H1 (cell line): ENCODE data around the gene RAD51B. TPM values are rescaled to one million over a fixed set of nuclear protein-coding genes. Genes with fewer than 3 reads are reported as not detected.

Source experiments
- CTCF ChIA-PET: fragments of 300-600 bp; sonication (Branson Sonifier 250); formaldehyde crosslinking; loops from one replicate; lab custom pipeline; 2021; ENCODE audit not compliant: partially characterized antibody; lab: Charles Lee
- POLR2A ChIA-PET: fragments of 300-600 bp; sonication (Branson Sonifier 250); formaldehyde crosslinking; loops from one replicate; lab custom pipeline; 2021; ENCODE audit warnings: inconsistent platforms; ENCODE audit not compliant: partially characterized antibody; lab: Charles Lee
- DNase-seq, 2 experiments: peaks; one replicate each; pipeline versions ENCODE4 v3.0.0 to v3.0.0-alpha.2; 2010 to 2022; ENCODE audit warnings: low spot score in 2 of 2, low read depth in 1 of 2, mixed read lengths in 1 of 2
- FAIRE-seq: peaks from 2 replicates; lab custom pipeline; 2011; peaks lifted over from hg19 to GRCh38; lab: Jason Lieb, UNC
- H2AFZ ChIP-seq: 2 replicates; pipeline ENCODE4 v1.8.1; 2012; ENCODE audit warnings: low read length, inconsistent platforms
- H2AK5ac ChIP-seq: 2 replicates; pipeline ENCODE4 v1.6.1; 2013; ENCODE audit warnings: low read depth, low read length
- H2BK120ac ChIP-seq: replicated peaks from 2 replicates; pipeline ENCODE3; 2013; ENCODE audit warnings: low read depth, low read length, inconsistent platforms
- H2BK12ac ChIP-seq: 2 replicates; pipeline ENCODE4 v1.6.1; 2013; ENCODE audit warnings: low read depth, low read length
- H2BK15ac ChIP-seq: 2 replicates; pipeline ENCODE4 v1.6.1; 2013; ENCODE audit warnings: low read length
- H2BK20ac ChIP-seq: 2 replicates; pipeline ENCODE4 v1.6.1; 2013; ENCODE audit warnings: low read length
- H2BK5ac ChIP-seq: 2 replicates; pipeline ENCODE4 v1.6.1; 2013; ENCODE audit warnings: low read depth, low read length
- H3K14ac ChIP-seq: 2 replicates; pipeline ENCODE4 v1.6.1; 2013; ENCODE audit warnings: inconsistent platforms; ENCODE audit not compliant: insufficient read length
- H3K18ac ChIP-seq: 2 replicates; pipeline ENCODE4 v1.6.1; 2013; ENCODE audit warnings: low read length; ENCODE audit errors: extremely low read depth
- H3K23ac ChIP-seq: 2 replicates; pipeline ENCODE4 v1.6.1; 2013; ENCODE audit warnings: inconsistent platforms; ENCODE audit not compliant: insufficient read length
- H3K23me2 ChIP-seq: 2 replicates; pipeline ENCODE4 v1.6.1; 2013; ENCODE audit warnings: low read depth, low read length
- H3K27ac ChIP-seq: 2 replicates; pipeline ENCODE4 v1.6.1; 2011; ENCODE audit warnings: low read depth, low read length, inconsistent platforms
- H3K27me3 ChIP-seq, 4 experiments: replicated peaks in 1 of 4; 1 replicate in 1 of 4; 2 replicates in 3 of 4; pipeline versions ENCODE4 v1.6.1 to v1.8.1; 2011 to 2013; ENCODE audit warnings: low read length in 3 of 4, mild to moderate bottlenecking in 3 of 4, inconsistent platforms in 2 of 4, mixed read lengths in 2 of 4, moderate library complexity in 1 of 4; ENCODE audit not compliant: control insufficient read depth in 3 of 4, insufficient read depth in 3 of 4; ENCODE audit errors: extremely low read depth in 1 of 4
- H3K36me3 ChIP-seq, 4 experiments: 2 replicates each; pipeline versions ENCODE4 v1.6.1 to v1.8.1; 2011 to 2013; ENCODE audit warnings: mild to moderate bottlenecking in 4 of 4, low read length in 3 of 4, moderate library complexity in 2 of 4, control low read depth in 1 of 4, inconsistent platforms in 1 of 4; ENCODE audit not compliant: insufficient read depth in 4 of 4, control insufficient read depth in 2 of 4
- H3K4ac ChIP-seq: replicated peaks from 2 replicates; pipeline ENCODE3; 2013; ENCODE audit warnings: low read length, low read depth, mixed read lengths, inconsistent platforms; ENCODE audit not compliant: insufficient read length
- H3K4me1 ChIP-seq, 4 experiments: replicated peaks in 1 of 4; 1 replicate in 1 of 4; 2 replicates in 3 of 4; pipeline versions ENCODE4 v1.6.1 to v1.8.1; 2011 to 2013; ENCODE audit warnings: low read length in 3 of 4, inconsistent platforms in 2 of 4, mixed read lengths in 1 of 4; ENCODE audit not compliant: insufficient read depth in 4 of 4, control insufficient read depth in 3 of 4
- H3K4me2 ChIP-seq, 2 experiments: 2 replicates each; pipeline versions ENCODE4 v1.6.1 to v1.8.1; 2011 to 2013; ENCODE audit warnings: low read depth in 2 of 2, low read length in 2 of 2, control low read depth in 1 of 2, inconsistent platforms in 1 of 2, mild to moderate bottlenecking in 1 of 2; ENCODE audit not compliant: insufficient read depth in 1 of 2
- H3K4me3 ChIP-seq, 4 experiments: fragments of 200-600, 300-600 bp in 1 of 4; sonication (generic), shearing (Covaris generic), sonication (Bioruptor Twin) in 1 of 4; 2 replicates each; pipeline versions ENCODE4 v1.5.1 to v1.8.1; 2011 to 2016; ENCODE audit warnings: low read length in 4 of 4, low read depth in 3 of 4, control low read depth in 2 of 4, inconsistent platforms in 2 of 4, mild to moderate bottlenecking in 2 of 4, mixed read lengths in 1 of 4, moderate library complexity in 1 of 4; ENCODE audit not compliant: insufficient read depth in 2 of 4; ENCODE audit errors: extremely low read depth in 1 of 4
- H3K56ac ChIP-seq: replicated peaks from 2 replicates; pipeline ENCODE3; 2013; ENCODE audit warnings: low read depth, mild to moderate bottlenecking, mixed read lengths, low read length, inconsistent platforms; ENCODE audit not compliant: insufficient read length
- H3K79me1 ChIP-seq: 2 replicates; pipeline ENCODE4 v1.6.1; 2013; ENCODE audit warnings: low read depth, low read length, control low read depth
- H3K79me2 ChIP-seq, 2 experiments: 2 replicates each; pipeline versions ENCODE4 v1.6.1 to v1.8.1; 2012 to 2013; ENCODE audit warnings: low read length in 2 of 2, mild to moderate bottlenecking in 2 of 2, inconsistent platforms in 1 of 2; ENCODE audit not compliant: insufficient read depth in 2 of 2, control insufficient read depth in 1 of 2
- H3K9ac ChIP-seq, 4 experiments: replicated peaks in 1 of 4; 1 replicate in 1 of 4; 2 replicates in 3 of 4; pipeline versions ENCODE4 v1.6.1 to v1.8.1; 2011 to 2013; ENCODE audit warnings: low read depth in 3 of 4, low read length in 3 of 4, control low read depth in 2 of 4, mild to moderate bottlenecking in 2 of 4, moderate library complexity in 2 of 4, inconsistent platforms in 1 of 4; ENCODE audit errors: extremely low read depth in 1 of 4
- H3K9me3 ChIP-seq, 2 experiments: 2 replicates each; pipeline versions ENCODE4 v1.6.1 to v1.8.1; 2012 to 2013; ENCODE audit warnings: mild to moderate bottlenecking in 2 of 2, moderate library complexity in 2 of 2, control low read depth in 1 of 2, inconsistent platforms in 1 of 2, low read depth in 1 of 2, low read length in 1 of 2, mixed read lengths in 1 of 2; ENCODE audit not compliant: insufficient read depth in 2 of 2
- H4K20me1 ChIP-seq, 2 experiments: replicated peaks in 1 of 2; 2 replicates each; pipeline versions ENCODE3 to v1.8.1; 2011 to 2013; ENCODE audit warnings: inconsistent platforms in 2 of 2, low read length in 2 of 2, mild to moderate bottlenecking in 1 of 2; ENCODE audit not compliant: insufficient read depth in 2 of 2, control insufficient read depth in 1 of 2
- H4K5ac ChIP-seq: 2 replicates; pipeline ENCODE4 v1.6.1; 2013; ENCODE audit warnings: low read length, low read depth, mixed read lengths, inconsistent platforms; ENCODE audit not compliant: insufficient read length
- H4K8ac ChIP-seq: 2 replicates; pipeline ENCODE4 v1.8.0; 2013; ENCODE audit warnings: mild to moderate bottlenecking, moderate library complexity, low read length, inconsistent platforms; ENCODE audit not compliant: insufficient read depth; ENCODE audit errors: extremely low read depth
- H4K91ac ChIP-seq: replicated peaks from 2 replicates; pipeline ENCODE3; 2013; ENCODE audit warnings: low read length, mixed read lengths, inconsistent platforms; ENCODE audit not compliant: insufficient read length
- ATF2 ChIP-seq: IDR thresholded peaks from 2 replicates; pipeline ENCODE4 v1.6.1; 2012; ENCODE audit warnings: low read length, inconsistent platforms
- CHD2 ChIP-seq: IDR thresholded peaks from 2 replicates; pipeline ENCODE4 v1.6.1; 2012; ENCODE audit warnings: low read length, improper control_type of control experiment
- CTCF ChIP-seq, 3 experiments: IDR thresholded peaks; 1 replicate in 2 of 3; 2 replicates in 1 of 3; pipeline versions ENCODE4 v1.5.1 to v1.6.1; 2011; ENCODE audit warnings: low read length in 3 of 3, mild to moderate bottlenecking in 3 of 3, inconsistent platforms in 2 of 3, low read depth in 1 of 3, moderate library complexity in 1 of 3; ENCODE audit not compliant: insufficient read depth in 1 of 3; ENCODE audit errors: control extremely low read depth in 1 of 3
- GABPA ChIP-seq: IDR thresholded peaks from 2 replicates; pipeline ENCODE4 v1.6.1; 2011; ENCODE audit warnings: mild to moderate bottlenecking, low read length, moderate library complexity, borderline replicate concordance; ENCODE audit not compliant: insufficient read depth
- POLR2AphosphoS5 ChIP-seq: IDR thresholded peaks from 2 replicates; pipeline ENCODE4 v1.6.1; 2011; ENCODE audit warnings: low read depth, low read length
- RFX5 ChIP-seq: IDR thresholded peaks from 2 replicates; pipeline ENCODE4 v1.6.1; 2011; ENCODE audit warnings: low read depth, low read length, improper control_type of control experiment, borderline replicate concordance
- RNF2 ChIP-seq: fragments of 200-900, 300-1000 bp; sonication (generic); IDR thresholded peaks from 2 replicates; pipeline ENCODE4 v1.7.1; 2016; ENCODE audit warnings: borderline replicate concordance, low read depth, mild to moderate bottlenecking, antibody characterized with exemption, low read length; ENCODE audit not compliant: poor library complexity, severe bottlenecking; ENCODE audit errors: missing control alignments
- SRF ChIP-seq: IDR thresholded peaks from 2 replicates; pipeline ENCODE4 v1.6.1; 2011; ENCODE audit warnings: mild to moderate bottlenecking, low read depth, low read length, moderate library complexity
- TEAD4 ChIP-seq: IDR thresholded peaks from 2 replicates; pipeline ENCODE4 v1.6.1; 2012; ENCODE audit warnings: low read depth, low read length, inconsistent platforms, mixed read lengths
- WGBS, 2 experiments: shearing (Covaris generic) in 1 of 2; methylation state at CpG; one replicate each; pipeline versions ENCODE4 v1.1.6 to v1.1.7; 2013 to 2015; ENCODE audit warnings: low lambda C conversion rate in 2 of 2, mixed read lengths in 2 of 2, inconsistent platforms in 1 of 2, low coverage in 1 of 2, missing lambda C conversion rate in 1 of 2; ENCODE audit not compliant: insufficient replicate concordance in 2 of 2, insufficient coverage in 1 of 2, insufficient read length in 1 of 2; ENCODE audit errors: extremely low coverage in 1 of 2, missing lambda C conversion rate in 1 of 2; 5-methylcytosine and 5-hydroxymethylcytosine counted together
- polyA plus RNA-seq, 7 experiments: library from polyadenylated mRNA; depleted of rRNA in 3 of 7; stranded (reverse) in 5 of 7; unstranded in 2 of 7; fragments of >200 nt in 5 of 7; fragments of 200-250 nt in 2 of 7; gene quantifications; 1 replicate in 5 of 7; 2 replicates in 1 of 7; 4 replicates in 1 of 7; pipeline versions ENCODE4 v1.2.1 to v1.2.3, GENCODE V29; 2011 to 2013; ENCODE audit warnings: missing spikeins in 2 of 7, mixed read lengths in 2 of 7
- total RNA-seq: library from RNA; stranded (reverse); fragmentation: NEBNext Ultra II Directional; extraction: Animal tissue kit (Norgen Biotek cat#: 25700); gene quantifications from 2 replicates; pipeline ENCODE4 v1.2.1, GENCODE V29; 2021

Gene RAD51B
- total and polyA plus RNA-seq, 2 of the 8 experiments (the other 6 are each of a cell fraction or from before 2014, with no cell fraction given): 3.9 to 14.9 TPM

GRCh38 chr14:68397371-68397811 lies 577.8 kb downstream of the RAD51B start:
- no peaks in the 10 kb centered on the region for H3K27me3 ChIP-seq
- H3K9ac ChIP-seq: no peak overlapping the region
- H2BK120ac ChIP-seq: no peak overlapping the region
- H4K5ac ChIP-seq: no peak overlapping the region
- ChIA-PET CTCF (interaction anchor here (0.5 to 1.2 kb wide), 3 partner anchors 52 to 98 kb away, joined by 3 to 4 read pairs (median 3); no protein-coding TSS in a partner anchor), POLR2A (no interaction called here)
- no peak overlapping the region for H3K27ac ChIP-seq
- H3K56ac ChIP-seq: no peak overlapping the region
- H3K18ac ChIP-seq: no peak overlapping the region
- no peak overlapping the region for H2AFZ ChIP-seq
- H3K23me2 ChIP-seq: no peaks in the 10 kb centered on the region; the same call in 1 of the 2 replicates
- no peak overlapping the region for H3K4me3 ChIP-seq
- DNase-seq (no peak), FAIRE-seq (no peak)
- no peaks in the 10 kb centered on the region for H3K79me2 ChIP-seq
- no peak overlapping the region for H3K4me2 ChIP-seq
- H4K91ac ChIP-seq: peak overlapping the region; percentile 36
- no peaks in the 10 kb centered on the region for H3K9me3 ChIP-seq
- H4K20me1 ChIP-seq: no peaks in the 10 kb centered on the region
- no peak overlapping the region; the same call in 1 of the 2 replicates for H4K8ac ChIP-seq
- H3K4me1 ChIP-seq: peaks cover 3 to 10% (median 4%) of the 10 kb centered on the region in 4 experiments
- H2BK5ac ChIP-seq: no peak overlapping the region
- 0 out of 2 replicates have a peak overlapping the region, but pooled peaks have one; percentile 52 for H2BK12ac ChIP-seq
- no peak overlapping the region for H3K23ac ChIP-seq
- no peaks in the 10 kb centered on the region for H3K79me1 ChIP-seq
- 94% methylated on average over 6 of the region's 6 CpGs; no CpG with 5 or more reads in 1 of the 2 experiments for WGBS, 2 experiments
- H3K4ac ChIP-seq: no peak overlapping the region
- no peak overlapping the region for H2BK20ac ChIP-seq
- H3K14ac ChIP-seq: no peak overlapping the region
- H2BK15ac ChIP-seq: 0 out of 2 replicates have a peak overlapping the region, but pooled peaks have one; percentile 46
- H3K36me3 ChIP-seq: no peaks in the 10 kb centered on the region
- H2AK5ac ChIP-seq: peak overlapping the region; percentile 68; the same call in 1 of the 2 replicates
- TF ChIP-seq SRF: no peak
- no peak for TF ChIP-seq POLR2AphosphoS5
- no peak for TF ChIP-seq RFX5
- TF ChIP-seq TEAD4: no peak
- TF ChIP-seq ATF2: no peak
- no peak for TF ChIP-seq GABPA
- TF ChIP-seq CTCF (IDR thresholded peaks at IDR 0.05; ENCODE audit: control extremely low read depth in 1 of 3, insufficient read depth in 1 of 3, low read depth in 1 of 3, low read length in 3 of 3): no peak
- TF ChIP-seq CHD2: no peak
- TF ChIP-seq RNF2: no peak
